ENCODE data around the gene SSC4D.
"Not testable (repeated sequence)": the region's sequence is repeated elsewhere in the genome, so short reads cannot be mapped to it uniquely, and the experiment has no call there.

The SSC4D gene

GRCh38 chr7:76409537-76409936 is at the start of gene SSC4D:
Gene SSC4D (minus strand): TSS chr7:76409697. CDS start chr7:76404439, 5,258 bp downstream.
- no peak for DNase-seq

DNA sequence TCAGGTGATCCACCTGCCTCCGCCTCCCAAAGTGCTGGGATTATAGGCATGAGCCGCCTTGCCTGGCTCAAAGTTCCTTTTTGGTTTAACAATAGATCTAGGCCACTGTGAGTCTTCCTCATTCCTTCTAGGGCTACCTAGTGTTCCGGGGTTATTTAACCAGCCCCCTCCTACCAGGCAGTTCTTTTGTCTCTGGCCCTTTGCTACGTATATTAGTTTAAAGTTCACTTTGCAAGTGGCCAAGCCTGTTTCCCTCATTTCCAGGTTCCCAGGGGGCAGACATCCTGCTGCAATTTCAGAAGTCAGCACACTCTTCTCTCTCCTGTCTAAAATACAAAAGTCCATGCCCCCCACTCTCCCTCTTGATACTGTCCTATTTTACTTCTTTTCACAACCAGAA is 49.0 kb upstream of the SSC4D start:
- DNase-seq: not testable (repeated sequence)

DNA sequence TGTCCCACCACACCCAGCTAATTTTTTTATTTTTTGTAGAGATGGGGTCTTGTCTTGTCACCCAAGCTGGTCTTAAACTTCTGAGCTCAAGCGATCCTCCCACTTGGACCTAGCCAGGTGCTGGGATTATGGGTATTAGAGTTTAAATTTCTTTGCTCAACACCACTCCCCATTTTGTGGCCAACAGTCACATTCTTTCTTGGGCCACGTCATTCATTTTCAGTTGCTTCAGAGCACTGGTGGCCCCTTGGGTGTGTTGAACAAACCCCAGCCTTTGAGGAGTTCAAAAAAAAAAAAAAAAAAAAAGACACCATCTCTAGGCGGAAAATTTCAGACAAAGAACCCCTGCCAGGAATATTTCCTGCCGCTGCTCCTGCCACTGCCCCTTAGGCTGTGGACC is 47.5 kb upstream of the SSC4D start:
- DNase-seq: not testable (repeated sequence)

DNA sequence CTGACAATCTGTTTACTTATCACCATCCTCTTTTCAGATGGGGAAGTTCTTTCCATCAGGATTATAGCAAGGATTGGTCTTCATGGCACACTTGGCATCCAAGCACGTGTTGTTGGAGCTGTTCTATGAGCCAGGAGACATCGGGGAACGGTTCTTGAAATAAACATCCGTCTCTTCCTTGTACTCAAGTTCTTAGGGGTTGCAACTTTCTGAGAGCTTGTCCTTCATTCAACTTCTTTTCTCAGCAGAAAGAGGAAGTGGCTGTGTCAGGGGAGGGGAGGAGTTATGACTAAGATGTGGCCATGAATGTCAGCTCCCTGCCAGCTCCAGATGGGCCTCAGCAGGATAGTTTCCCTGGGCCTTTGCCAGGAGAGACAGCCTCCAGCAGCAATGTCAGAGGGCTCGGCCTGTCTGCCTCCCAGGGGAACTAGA is 36.1 kb upstream of the SSC4D start:
- DNase-seq: not testable (repeated sequence)

DNA sequence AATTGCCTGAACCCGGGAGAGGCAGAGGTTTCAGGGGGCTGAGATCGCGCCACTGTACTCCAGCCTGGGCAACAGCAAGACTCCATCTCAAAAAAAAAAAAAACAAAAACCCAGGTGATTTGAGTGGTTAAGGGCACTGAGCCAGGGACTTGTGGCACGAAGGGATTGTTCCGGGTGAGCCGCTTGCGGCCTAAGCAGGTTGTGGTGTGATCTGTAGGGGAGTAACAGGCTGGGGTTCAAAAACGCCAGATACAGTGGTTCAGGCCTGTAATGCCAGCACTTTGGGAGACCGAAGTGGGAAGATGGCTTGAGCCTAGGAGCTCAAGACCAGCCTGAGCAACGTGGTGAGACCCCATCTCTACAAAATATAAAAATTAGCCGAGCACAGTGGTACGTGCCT is 34.3 kb upstream of the SSC4D start:
- DNase-seq: not testable (repeated sequence)

DNA sequence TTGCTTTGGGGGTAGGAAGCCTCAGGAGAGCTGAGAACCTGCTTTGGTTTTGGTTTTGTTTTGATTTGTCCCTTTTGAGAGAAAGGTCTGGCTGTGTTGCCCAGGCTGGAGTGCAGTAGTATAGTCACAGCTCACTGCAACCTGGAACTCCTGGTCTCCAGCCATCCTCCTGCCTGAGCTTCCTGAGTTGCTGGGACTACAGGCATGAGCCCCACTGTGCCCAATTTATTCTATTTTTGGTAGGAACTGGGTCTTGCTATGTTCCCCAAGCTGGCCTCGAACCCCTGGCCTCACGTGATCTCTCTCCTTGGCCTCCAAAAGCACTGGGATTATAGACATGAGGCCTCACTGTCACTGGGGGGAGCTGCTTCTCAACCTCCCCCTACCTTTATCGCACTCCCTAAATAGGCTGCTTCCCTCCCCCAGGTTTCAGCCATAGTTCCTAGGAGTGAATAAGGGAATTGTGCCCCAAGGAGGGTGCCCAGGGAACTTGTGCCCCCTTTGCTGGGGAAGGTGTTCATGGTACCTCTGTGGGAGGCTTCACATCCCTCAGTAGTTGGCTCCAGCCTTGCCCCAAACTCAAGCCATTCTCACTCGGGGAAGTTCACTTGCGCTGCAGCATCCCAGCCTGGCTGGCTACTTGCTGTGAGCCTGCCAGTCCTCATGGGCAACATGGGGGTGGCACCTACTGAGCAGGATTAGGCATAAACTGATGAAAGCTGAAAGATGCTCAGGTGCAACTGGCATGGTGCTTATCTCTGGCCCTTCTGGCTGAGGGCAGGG is 33.4 kb upstream of the SSC4D start:
- not testable (repeated sequence) for DNase-seq

DNA sequence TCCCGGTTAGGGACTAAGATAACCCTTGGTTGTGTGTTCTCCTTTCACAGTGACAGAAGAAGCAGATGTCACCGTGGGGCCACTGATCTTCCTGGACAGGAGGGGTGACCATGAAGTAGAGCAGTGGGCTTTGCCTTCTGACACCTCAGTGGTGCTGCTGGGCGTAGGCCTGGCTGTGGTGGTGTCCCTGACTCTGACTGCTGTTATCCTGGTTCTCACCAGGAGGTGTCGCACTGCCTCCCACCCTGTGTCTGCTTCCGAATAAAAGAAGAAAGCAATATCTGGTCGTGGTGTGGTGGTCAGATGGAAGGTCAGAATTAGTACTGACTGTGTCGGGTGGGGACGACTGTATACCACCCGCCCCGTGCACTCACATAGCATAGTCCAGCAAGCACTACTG is 32.3 kb upstream of the SSC4D start:
- not testable (repeated sequence) for DNase-seq

DNA sequence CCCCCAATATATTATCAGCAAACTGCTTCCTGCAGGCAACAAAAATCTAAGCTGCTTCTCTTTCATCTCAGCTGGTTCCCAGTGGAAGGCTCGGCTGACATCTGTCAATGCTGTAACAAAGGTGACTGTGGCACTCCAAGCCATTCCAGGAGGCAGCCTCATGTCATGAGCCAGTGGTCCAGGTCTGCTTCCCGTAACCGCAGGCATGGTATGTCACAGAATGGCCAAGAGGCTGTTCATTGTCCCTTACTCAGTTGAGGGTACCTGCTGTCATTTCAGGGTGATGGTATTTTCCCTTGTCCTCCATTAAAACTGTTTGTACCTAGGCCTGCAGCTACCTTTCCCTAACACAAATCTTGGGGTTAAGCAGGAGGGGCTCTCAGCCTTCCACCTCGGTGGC is 30.9 kb upstream of the SSC4D start:
- DNase-seq: not testable (repeated sequence)

DNA sequence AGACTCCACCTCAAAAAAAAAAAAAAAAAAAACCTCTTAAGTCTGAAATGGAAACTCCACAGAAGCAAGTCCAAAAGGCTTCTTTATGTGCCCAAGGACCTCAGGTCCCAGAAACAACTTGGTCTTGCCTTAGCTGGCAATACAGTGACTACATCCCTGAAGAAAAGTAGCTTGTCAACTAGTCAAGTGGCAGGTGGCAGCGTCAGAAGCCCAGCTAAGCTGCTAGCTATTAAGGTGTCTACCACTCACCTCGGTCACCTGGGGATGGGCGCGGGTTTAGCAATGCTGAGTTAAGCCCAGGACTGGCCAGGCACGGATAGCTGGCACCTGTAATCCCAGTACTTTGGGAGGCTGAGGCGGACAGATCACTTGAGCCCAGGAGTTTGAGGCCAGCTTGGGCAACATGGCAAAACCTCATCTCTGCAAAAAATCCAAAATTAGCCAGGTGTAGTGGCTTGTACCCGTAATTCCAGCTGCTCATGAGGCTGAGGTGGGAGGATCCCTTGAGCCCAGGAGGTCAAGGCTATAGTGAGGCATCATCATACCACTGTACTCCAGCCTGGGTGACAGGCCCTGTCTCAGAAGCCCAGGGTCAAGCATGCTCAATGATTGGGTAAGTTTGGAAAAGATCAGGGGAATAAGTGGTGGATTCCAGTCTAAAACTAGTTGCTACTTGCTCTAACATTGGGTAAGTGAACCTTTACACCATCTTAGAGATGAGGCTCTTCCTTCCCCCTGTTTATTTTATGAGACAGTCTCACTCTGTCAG is 29.8 kb upstream of the SSC4D start:
- DNase-seq: not testable (repeated sequence)

- DNase-seq: not testable (repeated sequence)
Measured at GRCh38 chr7:76437873-76438272, 28.4 kb upstream of the SSC4D start.

DNA sequence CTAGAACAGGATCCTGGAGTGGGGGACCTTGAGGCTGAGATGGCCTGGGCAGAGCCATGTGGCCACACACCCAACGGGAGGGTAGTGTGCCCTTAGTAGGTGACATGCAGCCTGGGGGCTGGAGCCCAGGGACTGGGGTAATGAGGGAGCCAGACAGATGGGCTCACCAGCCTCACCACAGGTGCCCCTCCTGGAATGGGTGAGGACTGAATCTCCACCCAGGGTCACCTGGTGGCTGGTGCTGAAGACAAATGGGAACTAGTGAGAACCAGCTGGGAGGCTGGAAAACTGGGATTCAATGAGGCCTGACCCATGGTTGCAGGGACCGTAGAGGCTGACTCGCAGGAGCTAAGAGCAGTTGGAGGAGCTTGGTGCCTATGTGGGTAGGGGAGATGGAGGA is 21.3 kb upstream of the SSC4D start:
- DNase-seq: no peak

- no peak for DNase-seq
Measured at GRCh38 chr7:76430211-76430610, 20.7 kb upstream of the SSC4D start.

DNA sequence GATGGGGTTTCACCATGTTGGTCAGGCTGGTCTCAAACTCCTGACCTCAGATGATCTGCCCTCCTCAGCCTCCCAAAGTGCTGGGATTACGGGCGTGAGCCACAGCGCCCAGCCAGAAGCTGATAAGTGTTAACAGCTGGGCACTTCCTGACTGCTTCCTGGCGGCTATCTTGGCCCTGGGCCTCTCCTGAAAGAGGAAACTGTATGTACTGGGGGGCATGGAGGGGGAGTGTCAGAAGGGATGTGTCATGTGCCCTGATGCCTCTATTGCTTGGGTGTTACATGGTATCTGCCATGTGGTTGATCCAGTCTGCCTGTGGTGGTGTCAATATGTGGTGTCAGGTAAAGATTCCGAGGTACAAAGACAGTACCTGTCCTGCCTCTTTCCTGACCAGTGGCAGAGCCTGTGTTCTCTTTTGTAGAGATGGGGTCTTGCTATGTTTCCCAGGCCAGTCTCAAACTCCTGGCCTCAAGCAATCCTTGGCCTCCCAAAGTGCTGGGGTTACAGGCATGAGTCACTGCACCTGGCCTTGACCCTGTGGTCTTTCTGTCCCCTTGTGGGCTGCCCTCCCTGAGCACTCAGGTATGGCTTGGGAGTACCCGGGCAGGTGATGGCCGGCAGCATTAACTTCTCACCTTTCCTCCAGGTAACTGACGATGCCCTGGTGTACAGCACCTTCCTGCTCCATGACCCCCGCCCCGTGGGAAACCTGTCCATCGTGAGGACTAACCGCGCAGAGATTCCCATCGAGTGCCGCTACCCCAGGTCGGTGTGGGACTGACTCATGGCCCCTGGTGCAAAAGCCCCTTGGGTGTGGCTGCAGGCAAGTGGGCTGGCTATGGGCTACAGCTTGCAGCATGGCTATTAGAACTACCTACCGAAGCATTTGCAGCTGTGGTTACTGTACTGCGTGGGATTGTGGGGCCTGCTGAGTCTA is 19.6 kb upstream of the SSC4D start:
- no peak for DNase-seq

GRCh38 chr7:76428149-76428823 is 18.8 kb upstream of the SSC4D start:
- no peak for DNase-seq

GRCh38 chr7:76427635-76428034 is 18.1 kb upstream of the SSC4D start:
- no peak for DNase-seq

- DNase-seq: no peak
Measured at GRCh38 chr7:76426246-76426645, 16.7 kb upstream of the SSC4D start.

- DNase-seq: not testable (repeated sequence)
Measured at GRCh38 chr7:76425558-76425957, 16.1 kb upstream of the SSC4D start.

- DNase-seq: no peak
Measured at GRCh38 chr7:76425156-76425555, 15.7 kb upstream of the SSC4D start.

- DNase-seq: no peak
Measured at GRCh38 chr7:76424413-76425111, 15.1 kb upstream of the SSC4D start, which contains the start of gene ZP3. Gene ZP3 (plus strand): TSS chr7:76424950. CDS start chr7:76424965, 15 bp downstream.

GRCh38 chr7:76423666-76424412 is 14.3 kb upstream of the SSC4D start:
- DNase-seq: no peak

DNA sequence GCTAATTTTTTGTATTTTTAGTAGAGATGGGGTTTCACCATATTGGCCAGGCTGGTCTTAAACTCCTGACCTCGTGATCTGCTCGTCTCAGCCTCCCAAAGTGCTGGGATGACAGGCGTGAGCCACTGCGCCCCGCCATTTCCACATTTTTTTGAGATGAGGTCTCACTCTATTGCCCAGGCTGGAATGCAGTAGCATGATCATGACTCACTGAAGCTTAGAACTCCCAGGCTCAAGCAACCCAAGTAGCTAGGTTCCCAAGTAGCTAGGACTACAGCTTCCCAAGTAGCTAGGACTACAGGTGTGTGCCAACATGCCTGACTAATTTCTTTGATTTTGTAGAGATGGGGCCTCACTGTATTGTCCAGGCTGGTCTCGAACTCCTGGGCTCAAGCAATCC is 11.6 kb upstream of the SSC4D start:
- not testable (repeated sequence) for DNase-seq

Data from cortex of kidney (tissue), 1 donor.